Measurements from ENCODE around the gene TMEM63B. TPM values are rescaled to one million over a fixed set of nuclear protein-coding genes. Genes with fewer than 3 reads are reported as not detected.

The TMEM63B gene
- total RNA-seq: 10 to 100 TPM in 1 of 2 donors, 1 to 10 TPM in 1; 7.6 to 11.9 TPM

GRCh38 chr6:44127186-44128019, at the start of gene TMEM63B, which contains the start of gene MRPL14:
TSS of gene TMEM63B (plus strand) at chr6:44127554. CDS start at chr6:44134585, 7,031 bp downstream.
TSS of gene MRPL14 (minus strand) at chr6:44127452. CDS start at chr6:44116611, 10,841 bp downstream.
- peak; percentile 51 to 78 (median 73) for TF ChIP-seq POLR2A (IDR thresholded peaks at IDR 0.05)
- TF ChIP-seq CTCF (IDR thresholded peaks at IDR 0.05): no peak
- ATAC-seq (peak; percentile 93), DNase-seq (peak; percentile 87 to 91 (median 90))
- Histone ChIP-seq H3K4me1 (peaks cover 58% of the 10 kb centered on the region), H3K4me3 (peak within 1 kb of the TSS; percentile 74 to 98), H3K27ac (peak within 1 kb of the TSS; percentile 89 to 97 (median 93)), H3K27me3 (no peaks in the 10 kb centered on the region), H3K36me3 (replicated peaks in 1 of 2; ENCODE audit: insufficient read depth in 1 of 2, low read depth in 2 of 2) (no peaks in the 10 kb centered on the region), H3K9me3 (no peaks in the 10 kb centered on the region)
- 0% methylated on average over 7 to 32 of the region's 80 CpGs for WGBS, 2 donors
- intact Hi-C loops (cut with DNase I): no loop called here

GRCh38 chr6:44078219-44078826, 49.0 kb upstream of the TMEM63B start:
- no peak overlapping the region for H3K4me3 ChIP-seq

GRCh38 chr6:44078827-44079671, 48.3 kb upstream of the TMEM63B start:
- WGBS, 2 donors: 7 to 18% methylated on average over 4 to 8 of the region's 8 CpGs
- intact Hi-C loops (cut with DNase I): loop anchor here (10.0 kb wide), 1 partner anchor 124 kb away; no protein-coding TSS in a partner anchor

More at GRCh38 chr6:44078219-44078826, 49.0 kb upstream of the TMEM63B start:
- WGBS, 2 donors: 72 to 90% methylated on average over 6 of the region's 6 CpGs
- Histone ChIP-seq H3K36me3 (replicated peaks in 1 of 2; ENCODE audit: insufficient read depth in 1 of 2, low read depth in 2 of 2) (no peaks in the 10 kb centered on the region), H3K27ac (no peak overlapping the region), H3K27me3 (no peaks in the 10 kb centered on the region), H3K9me3 (no peaks in the 10 kb centered on the region), H3K4me1 (peaks cover 26% of the 10 kb centered on the region)
- no peak for DNase-seq
- no peak for ATAC-seq
- TF ChIP-seq CTCF (IDR thresholded peaks at IDR 0.05): no peak
- intact Hi-C loops (cut with DNase I): loop anchor here (10.0 kb wide), 1 partner anchor 124 kb away; no protein-coding TSS in a partner anchor

More at GRCh38 chr6:44078827-44079671, 48.3 kb upstream of the TMEM63B start:
- no peaks in the 10 kb centered on the region for H3K9me3 ChIP-seq
- H3K4me1 ChIP-seq: peaks cover 20% of the 10 kb centered on the region
- H3K27ac ChIP-seq: no peak overlapping the region
- peak; percentile 73 for ATAC-seq
- no peaks in the 10 kb centered on the region for H3K36me3 ChIP-seq (replicated peaks in 1 of 2; ENCODE audit: insufficient read depth in 1 of 2, low read depth in 2 of 2)
- TF ChIP-seq CTCF (IDR thresholded peaks at IDR 0.05) (peak; percentile 80 to 97 (median 97)), POLR2A (IDR thresholded peaks at IDR 0.05) (no peak)
- peak; percentile 79 to 83 (median 82) for DNase-seq
- no peak overlapping the region for H3K4me3 ChIP-seq
- no peaks in the 10 kb centered on the region for H3K27me3 ChIP-seq
